Measurements from ENCODE around the gene ITPRIPL2. TPM values are rescaled to one million over a fixed set of nuclear protein-coding genes. Genes with fewer than 3 reads are reported as not detected.

Gene ITPRIPL2
- total and polyA plus RNA-seq, 2 of the 13 experiments (the other 11 are each of a cell fraction or from before 2014, with no cell fraction given), result 5.9 to 12.6 TPM

DNA sequence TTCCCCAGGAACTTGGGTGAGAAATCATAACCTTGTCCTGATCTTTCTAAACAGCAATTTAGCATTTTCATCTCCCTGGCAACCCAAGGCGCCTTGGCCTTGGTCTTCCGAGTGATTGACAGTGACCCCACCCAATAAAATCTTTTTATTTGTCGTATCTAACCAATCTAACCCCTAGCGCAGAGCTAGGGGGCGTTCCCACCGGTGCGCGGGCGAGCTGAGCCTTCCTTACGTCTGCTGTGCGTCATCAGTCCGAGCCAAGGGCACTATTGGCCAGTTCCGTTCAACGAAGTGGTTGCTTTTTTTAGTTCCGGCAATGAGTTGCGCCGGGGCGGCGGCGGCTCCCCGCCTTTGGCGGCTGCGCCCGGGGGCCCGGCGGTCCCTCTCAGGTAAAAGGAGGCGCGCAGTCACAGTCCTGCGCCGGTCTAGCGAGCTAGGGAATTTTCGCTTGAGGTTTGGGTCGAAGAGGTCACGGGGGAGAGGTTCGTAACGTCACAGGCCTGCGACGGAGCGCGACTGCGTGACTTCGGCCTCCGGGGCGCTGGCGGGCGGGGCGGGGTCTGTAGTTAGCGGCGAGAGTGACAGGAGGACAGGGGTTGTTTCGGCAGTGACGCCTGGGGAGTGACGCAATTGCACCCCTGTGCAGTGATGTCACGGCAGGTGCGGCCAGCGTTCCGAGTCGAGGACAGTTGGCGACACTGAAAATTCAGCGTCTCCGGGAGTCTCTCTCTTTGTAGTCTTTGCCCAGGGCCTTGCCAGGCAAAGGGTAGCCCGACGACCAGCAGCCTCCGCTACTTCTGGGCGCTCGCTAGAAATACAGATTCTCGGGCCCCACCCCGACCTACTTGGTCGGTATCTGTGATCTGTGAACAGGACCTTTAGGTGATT lies 46.2 kb upstream of the ITPRIPL2 start, which contains the start of gene COQ7 (continued):
- TF ChIP-seq, protein P1, sequence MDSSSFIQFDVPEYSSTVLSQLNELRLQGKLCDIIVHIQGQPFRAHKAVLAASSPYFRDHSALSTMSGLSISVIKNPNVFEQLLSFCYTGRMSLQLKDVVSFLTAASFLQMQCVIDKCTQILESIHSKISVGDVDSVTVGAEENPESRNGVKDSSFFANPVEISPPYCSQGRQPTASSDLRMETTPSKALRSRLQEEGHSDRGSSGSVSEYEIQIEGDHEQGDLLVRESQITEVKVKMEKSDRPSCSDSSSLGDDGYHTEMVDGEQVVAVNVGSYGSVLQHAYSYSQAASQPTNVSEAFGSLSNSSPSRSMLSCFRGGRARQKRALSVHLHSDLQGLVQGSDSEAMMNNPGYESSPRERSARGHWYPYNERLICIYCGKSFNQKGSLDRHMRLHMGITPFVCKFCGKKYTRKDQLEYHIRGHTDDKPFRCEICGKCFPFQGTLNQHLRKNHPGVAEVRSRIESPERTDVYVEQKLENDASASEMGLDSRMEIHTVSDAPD (CRISPR knock-in tag; IDR thresholded peaks at IDR 0.05), result peak; percentile 81; the same call in 1 of the 2 replicates
- peak; percentile 43; the same call in 1 of the 2 replicates for TF ChIP-seq SMC3 (IDR thresholded peaks at IDR 0.05; ENCODE audit: low read length)
- TF ChIP-seq ATAD3A (CRISPR knock-in tag; IDR thresholded peaks at IDR 0.05), result no peak
- no peak; the same call in 1 of the 2 replicates for TF ChIP-seq SMAD1 (CRISPR knock-in tag; IDR thresholded peaks at IDR 0.05; ENCODE audit: borderline replicate concordance, low read depth)
- no peak; the same call in 1 of the 2 replicates for TF ChIP-seq FOXK1 (CRISPR knock-in tag; IDR thresholded peaks at IDR 0.05; ENCODE audit: borderline replicate concordance, low read depth)
- TF ChIP-seq, protein P2, sequence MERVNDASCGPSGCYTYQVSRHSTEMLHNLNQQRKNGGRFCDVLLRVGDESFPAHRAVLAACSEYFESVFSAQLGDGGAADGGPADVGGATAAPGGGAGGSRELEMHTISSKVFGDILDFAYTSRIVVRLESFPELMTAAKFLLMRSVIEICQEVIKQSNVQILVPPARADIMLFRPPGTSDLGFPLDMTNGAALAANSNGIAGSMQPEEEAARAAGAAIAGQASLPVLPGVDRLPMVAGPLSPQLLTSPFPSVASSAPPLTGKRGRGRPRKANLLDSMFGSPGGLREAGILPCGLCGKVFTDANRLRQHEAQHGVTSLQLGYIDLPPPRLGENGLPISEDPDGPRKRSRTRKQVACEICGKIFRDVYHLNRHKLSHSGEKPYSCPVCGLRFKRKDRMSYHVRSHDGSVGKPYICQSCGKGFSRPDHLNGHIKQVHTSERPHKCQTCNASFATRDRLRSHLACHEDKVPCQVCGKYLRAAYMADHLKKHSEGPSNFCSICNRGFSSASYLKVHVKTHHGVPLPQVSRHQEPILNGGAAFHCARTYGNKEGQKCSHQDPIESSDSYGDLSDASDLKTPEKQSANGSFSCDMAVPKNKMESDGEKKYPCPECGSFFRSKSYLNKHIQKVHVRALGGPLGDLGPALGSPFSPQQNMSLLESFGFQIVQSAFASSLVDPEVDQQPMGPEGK (CRISPR knock-in tag; IDR thresholded peaks at IDR 0.05), result peak; percentile 65
- TF ChIP-seq, protein P3, sequence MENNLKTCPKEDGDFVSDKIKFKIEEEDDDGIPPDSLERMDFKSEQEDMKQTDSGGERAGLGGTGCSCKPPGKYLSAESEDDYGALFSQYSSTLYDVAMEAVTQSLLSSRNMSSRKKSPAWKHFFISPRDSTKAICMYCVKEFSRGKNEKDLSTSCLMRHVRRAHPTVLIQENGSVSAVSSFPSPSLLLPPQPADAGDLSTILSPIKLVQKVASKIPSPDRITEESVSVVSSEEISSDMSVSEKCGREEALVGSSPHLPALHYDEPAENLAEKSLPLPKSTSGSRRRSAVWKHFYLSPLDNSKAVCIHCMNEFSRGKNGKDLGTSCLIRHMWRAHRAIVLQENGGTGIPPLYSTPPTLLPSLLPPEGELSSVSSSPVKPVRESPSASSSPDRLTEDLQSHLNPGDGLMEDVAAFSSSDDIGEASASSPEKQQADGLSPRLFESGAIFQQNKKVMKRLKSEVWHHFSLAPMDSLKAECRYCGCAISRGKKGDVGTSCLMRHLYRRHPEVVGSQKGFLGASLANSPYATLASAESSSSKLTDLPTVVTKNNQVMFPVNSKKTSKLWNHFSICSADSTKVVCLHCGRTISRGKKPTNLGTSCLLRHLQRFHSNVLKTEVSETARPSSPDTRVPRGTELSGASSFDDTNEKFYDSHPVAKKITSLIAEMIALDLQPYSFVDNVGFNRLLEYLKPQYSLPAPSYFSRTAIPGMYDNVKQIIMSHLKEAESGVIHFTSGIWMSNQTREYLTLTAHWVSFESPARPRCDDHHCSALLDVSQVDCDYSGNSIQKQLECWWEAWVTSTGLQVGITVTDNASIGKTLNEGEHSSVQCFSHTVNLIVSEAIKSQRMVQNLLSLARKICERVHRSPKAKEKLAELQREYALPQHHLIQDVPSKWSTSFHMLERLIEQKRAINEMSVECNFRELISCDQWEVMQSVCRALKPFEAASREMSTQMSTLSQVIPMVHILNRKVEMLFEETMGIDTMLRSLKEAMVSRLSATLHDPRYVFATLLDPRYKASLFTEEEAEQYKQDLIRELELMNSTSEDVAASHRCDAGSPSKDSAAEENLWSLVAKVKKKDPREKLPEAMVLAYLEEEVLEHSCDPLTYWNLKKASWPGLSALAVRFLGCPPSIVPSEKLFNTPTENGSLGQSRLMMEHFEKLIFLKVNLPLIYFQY (CRISPR knock-in tag; IDR thresholded peaks at IDR 0.05; ENCODE audit: borderline replicate concordance), result no peak; the same call in 1 of the 2 replicates
- TF ChIP-seq ZNF12 (CRISPR knock-in tag; IDR thresholded peaks at IDR 0.05), result no peak
- peak; percentile 100 for TF ChIP-seq HOXA3 (CRISPR knock-in tag; IDR thresholded peaks at IDR 0.05)
- TF ChIP-seq SOX13 (IDR thresholded peaks at IDR 0.05), result no peak
- TF ChIP-seq SOX13 (CRISPR knock-in tag; conservative IDR thresholded peaks at IDR 0.05 in 1 of 2, IDR thresholded peaks at IDR 0.05 in 1 of 2), result peak in 1 of 2 experiments; percentile 99; a peak in 3 of 4 replicates
- TF ChIP-seq MAFK (conservative IDR thresholded peaks at IDR 0.05 in 1 of 2, IDR thresholded peaks at IDR 0.05 in 1 of 2; ENCODE audit: low read length in 2 of 2), result peak; percentile 14 to 59; a peak in 3 of 4 replicates
- peak; percentile 56 for TF ChIP-seq ZNF441 (CRISPR knock-in tag; IDR thresholded peaks at IDR 0.05; ENCODE audit: borderline replicate concordance)
- TF ChIP-seq, protein P4, sequence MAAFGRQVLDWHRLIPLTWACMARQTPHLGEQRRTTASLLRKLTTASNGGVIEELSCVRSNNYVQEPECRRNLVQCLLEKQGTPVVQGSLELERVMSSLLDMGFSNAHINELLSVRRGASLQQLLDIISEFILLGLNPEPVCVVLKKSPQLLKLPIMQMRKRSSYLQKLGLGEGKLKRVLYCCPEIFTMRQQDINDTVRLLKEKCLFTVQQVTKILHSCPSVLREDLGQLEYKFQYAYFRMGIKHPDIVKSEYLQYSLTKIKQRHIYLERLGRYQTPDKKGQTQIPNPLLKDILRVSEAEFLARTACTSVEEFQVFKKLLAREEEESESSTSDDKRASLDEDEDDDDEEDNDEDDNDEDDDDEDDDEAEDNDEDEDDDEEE (CRISPR knock-in tag; IDR thresholded peaks at IDR 0.05), result peak; percentile 77; the same call in 1 of the 2 replicates
- TF ChIP-seq, protein P5, sequence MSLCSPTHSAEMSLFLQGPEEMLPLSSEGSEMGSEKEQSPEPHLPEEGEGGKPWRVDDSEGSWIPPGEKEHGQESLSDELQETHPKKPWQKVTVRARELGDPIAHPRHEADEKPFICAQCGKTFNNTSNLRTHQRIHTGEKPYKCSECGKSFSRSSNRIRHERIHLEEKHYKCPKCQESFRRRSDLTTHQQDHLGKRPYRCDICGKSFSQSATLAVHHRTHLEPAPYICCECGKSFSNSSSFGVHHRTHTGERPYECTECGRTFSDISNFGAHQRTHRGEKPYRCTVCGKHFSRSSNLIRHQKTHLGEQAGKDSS (CRISPR knock-in tag; IDR thresholded peaks at IDR 0.05; ENCODE audit: borderline replicate concordance, low read depth), result no peak
- TF ChIP-seq, protein P6, sequence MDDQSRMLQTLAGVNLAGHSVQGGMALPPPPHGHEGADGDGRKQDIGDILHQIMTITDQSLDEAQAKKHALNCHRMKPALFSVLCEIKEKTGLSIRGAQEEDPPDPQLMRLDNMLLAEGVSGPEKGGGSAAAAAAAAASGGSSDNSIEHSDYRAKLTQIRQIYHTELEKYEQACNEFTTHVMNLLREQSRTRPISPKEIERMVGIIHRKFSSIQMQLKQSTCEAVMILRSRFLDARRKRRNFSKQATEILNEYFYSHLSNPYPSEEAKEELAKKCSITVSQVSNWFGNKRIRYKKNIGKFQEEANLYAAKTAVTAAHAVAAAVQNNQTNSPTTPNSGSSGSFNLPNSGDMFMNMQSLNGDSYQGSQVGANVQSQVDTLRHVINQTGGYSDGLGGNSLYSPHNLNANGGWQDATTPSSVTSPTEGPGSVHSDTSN (CRISPR knock-in tag; IDR thresholded peaks at IDR 0.05; ENCODE audit: borderline replicate concordance), result peak; percentile 99

Measured in HepG2 (cell line).